ENCODE results near the gene RAPGEF3.

The RAPGEF3 gene

GRCh38 chr12:47790676-47791350, 32.1 kb upstream of the RAPGEF3 start:
- DNase-seq = no peak

GRCh38 chr12:47789712-47790489, 31.2 kb upstream of the RAPGEF3 start:
- DNase-seq = no peak

GRCh38 chr12:47789141-47789540, 30.5 kb upstream of the RAPGEF3 start:
- DNase-seq = no peak

- no peak for DNase-seq
Observed at GRCh38 chr12:47787596-47788319, 29.1 kb upstream of the RAPGEF3 start.

GRCh38 chr12:47786662-47787280, 28.1 kb upstream of the RAPGEF3 start:
- no peak for DNase-seq

- no peak for DNase-seq
Observed at GRCh38 chr12:47785887-47786661, 27.4 kb upstream of the RAPGEF3 start.

- DNase-seq = no peak
Observed at GRCh38 chr12:47785036-47785886, 26.6 kb upstream of the RAPGEF3 start.

- no peak for DNase-seq
Observed at GRCh38 chr12:47783821-47784819, 25.4 kb upstream of the RAPGEF3 start.

- no peak for DNase-seq
Observed at GRCh38 chr12:47783024-47783755, 24.5 kb upstream of the RAPGEF3 start.

GRCh38 chr12:47782372-47782770, 23.7 kb upstream of the RAPGEF3 start:
- no peak for DNase-seq

GRCh38 chr12:47781479-47782371, 23.0 kb upstream of the RAPGEF3 start:
- DNase-seq = peak; percentile 89

GRCh38 chr12:47779943-47780504, 21.3 kb upstream of the RAPGEF3 start:
- no peak for DNase-seq

GRCh38 chr12:47779301-47779942, 20.7 kb upstream of the RAPGEF3 start:
- peak; percentile 75 for DNase-seq

- DNase-seq = no peak
Observed at GRCh38 chr12:47778881-47779280, 20.2 kb upstream of the RAPGEF3 start.

- DNase-seq = no peak
Observed at GRCh38 chr12:47777741-47778558, 19.3 kb upstream of the RAPGEF3 start.

- no peak for DNase-seq
Observed at GRCh38 chr12:47777151-47777550, 18.5 kb upstream of the RAPGEF3 start.
